Karpas-422 (cell line): ENCODE results near the gene ENO4. TPM values are rescaled to one million over a fixed set of nuclear protein-coding genes. Genes with fewer than 3 reads are reported as not detected.

Experiments
- DNase-seq: peaks from one replicate; pipeline ENCODE4 v3.0.0-alpha.2; 2015
- H2AFZ ChIP-seq: fragments of 200-600 bp; sonication (generic); 2 replicates; pipeline ENCODE4 v1.6.1; 2014; ENCODE audit warnings: antibody characterized with exemption, low read length, mixed read lengths
- H3K27ac ChIP-seq: fragments of 200-600 bp; sonication (generic); 2 replicates; pipeline ENCODE4 v1.5.1; 2014; ENCODE audit warnings: mild to moderate bottlenecking, low read length, moderate library complexity
- H3K27me3 ChIP-seq: fragments of 200-600 bp; sonication (generic); 2 replicates; pipeline ENCODE4 v1.6.1; 2014; ENCODE audit warnings: low read length, mixed read lengths
- H3K36me3 ChIP-seq: fragments of 200-600 bp; sonication (generic); 2 replicates; pipeline ENCODE4 v1.6.1; 2014; ENCODE audit warnings: low read length, mixed read lengths; ENCODE audit not compliant: insufficient read depth
- H3K4me1 ChIP-seq: fragments of 200-600 bp; sonication (generic); 2 replicates; pipeline ENCODE4 v1.6.1; 2014; ENCODE audit warnings: mild to moderate bottlenecking, low read length, mixed read lengths
- H3K4me2 ChIP-seq: fragments of 200-600 bp; sonication (generic); 2 replicates; pipeline ENCODE4 v1.6.1; 2014; ENCODE audit warnings: low read length, low read depth, mild to moderate bottlenecking; ENCODE audit not compliant: poor library complexity, severe bottlenecking
- H3K4me3 ChIP-seq: fragments of 200-600 bp; sonication (generic); 2 replicates; pipeline ENCODE4 v1.5.1; 2014; ENCODE audit warnings: mild to moderate bottlenecking, antibody characterized with exemption, low read length, mixed read lengths
- H3K79me2 ChIP-seq: fragments of 200-600 bp; sonication (generic); 2 replicates; pipeline ENCODE4 v1.6.1; 2014; ENCODE audit warnings: mild to moderate bottlenecking, low read length, mixed read lengths
- H3K9ac ChIP-seq: fragments of 200-600 bp; sonication (generic); 2 replicates; pipeline ENCODE4 v1.6.0; 2014; ENCODE audit warnings: low read length
- H3K9me2 ChIP-seq: fragments of 200-600 bp; sonication (generic), shearing (Covaris generic); replicated peaks from 2 replicates; pipeline ENCODE4 v1.6.0; 2014; ENCODE audit warnings: mild to moderate bottlenecking, low read length, moderate library complexity; ENCODE audit not compliant: insufficient read depth
- H3K9me3 ChIP-seq: fragments of 300-700, 200-600 bp; sonication (generic); 2 replicates; pipeline ENCODE4 v1.6.1; 2014; ENCODE audit warnings: low read length, mixed read lengths
- H4K20me1 ChIP-seq: fragments of 200-600 bp; sonication (generic); 2 replicates; pipeline ENCODE4 v1.6.1; 2014; ENCODE audit warnings: mild to moderate bottlenecking, antibody characterized with exemption, low read length, low read depth; ENCODE audit not compliant: insufficient read depth
- total RNA-seq: library from RNA; depleted of rRNA; stranded (reverse); fragments of >200 nt; shearing (Covaris generic); gene quantifications from 2 replicates; pipeline ENCODE4 v1.2.3, GENCODE V29; 2014; ENCODE audit warnings: low replicate concordance

The ENO4 gene
- total RNA-seq, 1 experiment from 2014 or later, result not detected

DNA sequence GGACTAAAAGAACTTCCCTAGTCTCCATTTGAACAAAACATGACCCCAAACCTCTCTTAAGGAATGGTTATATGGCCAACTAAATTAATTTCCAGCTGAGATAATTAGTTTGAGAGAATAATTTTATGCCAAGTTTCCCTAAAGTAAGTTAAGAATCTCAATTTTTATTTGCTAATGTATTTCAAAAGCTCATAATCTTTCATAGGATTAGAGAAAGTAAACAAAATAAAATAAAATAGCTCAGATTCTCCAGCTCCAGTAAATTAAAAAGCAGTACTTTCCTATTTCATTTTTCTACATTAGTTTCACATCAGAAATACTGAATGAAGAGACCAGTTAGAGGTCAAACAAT lies 44.4 kb downstream of the ENO4 start:
- Histone ChIP-seq H3K9me2 (no peaks in the 10 kb centered on the region), H3K27ac (no peak overlapping the region), H3K4me3 (no peak overlapping the region), H3K9ac (no peak overlapping the region), H3K36me3 (no peaks in the 10 kb centered on the region), H3K4me1 (no peaks in the 10 kb centered on the region), H4K20me1 (no peaks in the 10 kb centered on the region), H2AFZ (no peak overlapping the region), H3K79me2 (no peaks in the 10 kb centered on the region), H3K9me3 (no peaks in the 10 kb centered on the region), H3K4me2 (no peak overlapping the region), H3K27me3 (no peaks in the 10 kb centered on the region)
- no peak for DNase-seq

DNA sequence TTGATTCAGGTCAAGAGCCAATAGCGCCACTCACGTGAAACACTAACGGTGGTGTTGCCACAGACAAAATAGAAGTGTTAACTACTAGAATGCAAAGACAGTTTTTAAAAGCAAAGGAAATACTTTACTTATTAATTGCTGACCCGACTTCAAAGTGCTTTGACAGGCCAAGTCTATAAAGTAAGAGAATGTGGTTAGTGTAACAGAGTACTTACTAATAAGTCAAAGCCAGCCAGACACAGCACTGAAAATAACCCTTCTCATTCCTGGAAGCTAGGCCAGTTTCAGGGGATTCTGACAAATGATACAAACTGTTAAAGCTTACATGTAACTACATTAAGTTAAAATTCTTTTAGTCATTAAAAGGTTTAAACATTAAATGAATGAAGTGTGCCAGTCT lies 50.3 kb downstream of the ENO4 start:
- Histone ChIP-seq H3K27me3 (no peaks in the 10 kb centered on the region), H3K9me3 (no peaks in the 10 kb centered on the region), H3K9me2 (no peaks in the 10 kb centered on the region), H3K4me3 (no peak overlapping the region), H3K9ac (no peak overlapping the region), H3K4me2 (no peak overlapping the region), H3K36me3 (no peaks in the 10 kb centered on the region), H3K4me1 (no peaks in the 10 kb centered on the region), H2AFZ (no peak overlapping the region), H4K20me1 (no peaks in the 10 kb centered on the region), H3K27ac (no peak overlapping the region), H3K79me2 (no peaks in the 10 kb centered on the region)
- DNase-seq, result no peak

DNA sequence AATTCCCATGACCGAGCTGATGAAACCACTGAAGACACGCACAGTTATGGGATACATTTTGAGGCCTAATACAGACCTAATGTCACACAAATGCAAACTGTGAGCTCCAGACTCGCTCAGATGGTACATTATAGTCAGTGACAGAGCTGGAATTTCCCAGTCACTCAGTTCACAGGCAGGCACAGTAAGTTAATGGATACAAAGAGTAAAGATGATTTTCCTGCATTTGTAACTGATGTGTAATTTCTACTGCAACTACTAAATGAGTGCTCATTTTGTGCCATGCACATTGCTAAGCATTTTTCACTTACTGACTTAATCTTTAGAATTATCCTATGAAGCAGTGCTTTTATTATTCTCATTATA lies 56.5 kb downstream of the ENO4 start:
- Histone ChIP-seq H3K27ac (no peak overlapping the region), H3K4me2 (no peak overlapping the region), H3K79me2 (no peaks in the 10 kb centered on the region), H3K9ac (no peak overlapping the region), H3K4me3 (no peak overlapping the region), H4K20me1 (no peaks in the 10 kb centered on the region), H3K9me3 (no peaks in the 10 kb centered on the region), H3K27me3 (no peaks in the 10 kb centered on the region), H3K9me2 (no peaks in the 10 kb centered on the region), H2AFZ (no peak overlapping the region), H3K36me3 (no peaks in the 10 kb centered on the region), H3K4me1 (no peaks in the 10 kb centered on the region)
- no peak for DNase-seq

DNA sequence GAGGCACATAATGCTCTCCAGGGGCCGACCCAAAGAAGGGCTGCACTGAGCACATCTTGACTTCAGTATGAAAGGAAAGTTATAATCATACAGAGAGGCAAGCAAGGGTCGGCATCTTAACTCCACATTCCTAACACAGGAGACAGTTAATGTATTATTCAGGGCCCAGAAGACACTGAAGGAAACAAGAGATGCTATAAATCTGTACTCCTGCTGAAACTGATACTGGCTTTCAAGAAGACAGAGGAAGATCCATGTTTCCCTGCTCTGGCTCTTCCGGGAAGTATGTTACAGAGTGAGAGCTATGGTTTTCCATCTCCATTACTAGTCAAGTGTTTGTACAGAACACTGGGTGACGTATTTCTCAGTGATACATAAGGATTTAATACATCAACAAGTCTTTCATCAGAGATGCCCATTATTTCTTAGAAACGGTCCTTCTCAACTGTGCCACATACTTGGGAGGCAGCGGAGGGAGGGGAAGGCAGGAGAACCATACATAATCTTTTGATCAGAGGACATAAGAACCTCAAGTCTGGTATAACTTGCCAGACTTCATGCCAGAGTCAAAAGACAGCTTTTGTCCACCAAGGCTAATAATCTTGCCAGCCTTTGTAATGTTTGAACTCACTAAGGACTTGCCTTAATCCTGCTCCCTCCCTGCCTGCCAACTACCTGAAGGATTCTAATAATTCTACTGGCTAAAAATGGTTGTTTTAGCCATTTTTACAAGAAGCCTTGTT lies 58.1 kb downstream of the ENO4 start:
- Histone ChIP-seq H3K4me3 (no peak overlapping the region), H3K4me2 (no peak overlapping the region), H3K4me1 (no peaks in the 10 kb centered on the region), H4K20me1 (no peaks in the 10 kb centered on the region), H3K36me3 (no peaks in the 10 kb centered on the region), H3K27ac (no peak overlapping the region), H3K27me3 (no peaks in the 10 kb centered on the region), H3K9me3 (no peaks in the 10 kb centered on the region), H2AFZ (no peak overlapping the region), H3K79me2 (no peaks in the 10 kb centered on the region), H3K9ac (no peak overlapping the region), H3K9me2 (no peaks in the 10 kb centered on the region)
- no peak for DNase-seq

DNA sequence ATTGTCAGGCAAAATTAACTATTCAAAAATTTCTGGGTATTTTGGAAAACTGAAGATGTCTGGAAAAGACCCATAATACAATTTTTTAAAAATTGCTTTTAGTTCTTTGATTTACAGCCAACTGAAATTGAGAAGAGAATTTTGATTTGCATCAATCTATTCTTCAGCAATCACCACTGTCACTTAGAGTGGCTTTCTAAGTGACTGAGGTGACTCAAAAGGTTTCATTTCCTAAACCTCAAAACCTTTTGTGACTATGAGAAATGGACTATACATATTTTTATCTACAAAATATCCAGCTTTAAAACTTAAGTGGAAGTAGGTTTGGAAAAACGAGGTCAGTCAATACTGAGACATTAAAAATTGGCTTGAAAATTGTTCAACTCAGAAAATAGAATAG lies 60.0 kb downstream of the ENO4 start:
- Histone ChIP-seq H3K27me3 (no peaks in the 10 kb centered on the region), H3K27ac (no peak overlapping the region), H3K9ac (no peak overlapping the region), H3K4me2 (no peak overlapping the region), H3K79me2 (no peaks in the 10 kb centered on the region), H2AFZ (no peak overlapping the region), H4K20me1 (no peaks in the 10 kb centered on the region), H3K9me2 (no peaks in the 10 kb centered on the region), H3K4me3 (no peak overlapping the region), H3K36me3 (no peaks in the 10 kb centered on the region), H3K4me1 (no peaks in the 10 kb centered on the region), H3K9me3 (no peaks in the 10 kb centered on the region)
- DNase-seq, result no peak

DNA sequence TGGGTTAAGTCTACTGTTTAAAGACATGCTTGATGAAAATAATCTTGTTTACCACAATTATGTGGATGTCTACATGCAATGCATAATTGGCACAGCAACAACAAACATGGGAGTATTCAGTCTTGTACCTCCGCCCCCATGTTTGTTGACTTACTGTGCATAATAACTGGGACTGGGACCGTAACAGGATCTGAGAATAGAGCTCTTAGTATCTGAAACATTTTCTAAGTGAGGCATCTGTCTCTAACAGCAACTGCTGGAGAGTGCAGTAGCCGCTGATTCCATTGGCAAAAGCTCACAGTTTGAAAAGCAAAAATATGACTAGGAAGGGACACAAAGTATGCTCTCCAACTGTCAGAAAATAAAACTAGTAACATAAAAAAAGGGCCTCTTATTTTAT lies 61.6 kb downstream of the ENO4 start:
- no peaks in the 10 kb centered on the region for H3K9me3 ChIP-seq
- no peaks in the 10 kb centered on the region for H3K27me3 ChIP-seq
- no peak overlapping the region for H2AFZ ChIP-seq
- no peak overlapping the region for H3K9ac ChIP-seq
- no peaks in the 10 kb centered on the region for H3K9me2 ChIP-seq
- no peaks in the 10 kb centered on the region for H4K20me1 ChIP-seq
- no peak overlapping the region for H3K27ac ChIP-seq
- H3K4me3 ChIP-seq, result no peak overlapping the region
- H3K4me1 ChIP-seq, result no peaks in the 10 kb centered on the region
- H3K79me2 ChIP-seq, result no peaks in the 10 kb centered on the region
- H3K4me2 ChIP-seq, result no peak overlapping the region
- no peaks in the 10 kb centered on the region for H3K36me3 ChIP-seq
- DNase-seq, result no peak

DNA sequence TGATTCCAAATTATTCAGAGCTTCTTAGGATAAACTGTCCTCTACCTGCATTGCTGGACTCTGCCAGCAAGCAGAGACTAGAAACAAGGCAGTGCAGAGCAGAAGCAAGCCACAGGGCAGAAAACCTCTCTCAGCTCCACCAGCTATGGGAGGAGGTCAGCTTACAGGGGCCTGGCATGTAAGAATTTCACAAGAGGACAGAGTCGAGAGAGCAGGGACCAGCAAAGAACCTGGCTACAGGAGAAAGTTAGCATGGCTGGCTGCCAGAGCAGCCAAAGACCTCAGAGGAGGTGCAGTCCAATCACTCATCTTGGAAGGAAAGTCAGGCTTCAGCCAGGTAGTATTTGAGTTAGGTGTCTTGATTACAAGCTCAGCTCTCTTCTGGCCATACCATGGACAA lies 62.9 kb downstream of the ENO4 start:
- H3K4me1 ChIP-seq, result no peaks in the 10 kb centered on the region
- no peaks in the 10 kb centered on the region for H3K36me3 ChIP-seq
- H3K27me3 ChIP-seq, result no peaks in the 10 kb centered on the region
- H3K4me3 ChIP-seq, result no peak overlapping the region
- no peaks in the 10 kb centered on the region for H3K79me2 ChIP-seq
- no peak for DNase-seq
- no peaks in the 10 kb centered on the region for H3K9me2 ChIP-seq
- H3K27ac ChIP-seq, result no peak overlapping the region
- no peak overlapping the region for H2AFZ ChIP-seq
- H3K9ac ChIP-seq, result no peak overlapping the region
- H3K9me3 ChIP-seq, result no peaks in the 10 kb centered on the region
- H3K4me2 ChIP-seq, result no peak overlapping the region
- H4K20me1 ChIP-seq, result no peaks in the 10 kb centered on the region

DNA sequence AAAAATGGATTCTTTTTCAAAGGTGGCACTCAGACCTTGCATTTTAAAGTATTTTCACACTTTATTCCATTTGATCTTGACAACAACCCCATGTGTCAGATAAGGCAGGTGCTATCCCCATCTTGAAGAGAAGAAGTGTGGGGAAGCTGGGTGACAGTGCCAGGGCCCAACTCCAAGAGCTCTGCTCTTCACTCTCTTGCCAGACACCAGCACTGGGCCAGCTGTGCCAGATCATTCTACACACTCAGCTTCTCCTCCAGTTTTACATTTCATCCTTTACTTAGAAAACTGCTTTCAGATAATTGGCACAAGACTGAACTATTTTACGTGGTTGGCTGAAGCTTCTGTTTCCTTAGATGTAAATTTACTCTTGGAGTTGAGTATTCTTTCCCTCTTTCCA lies 64.4 kb downstream of the ENO4 start:
- H3K79me2 ChIP-seq, result no peaks in the 10 kb centered on the region
- no peaks in the 10 kb centered on the region for H3K27me3 ChIP-seq
- no peak for DNase-seq
- no peak overlapping the region for H3K4me3 ChIP-seq
- no peaks in the 10 kb centered on the region for H3K4me1 ChIP-seq
- no peaks in the 10 kb centered on the region for H3K9me3 ChIP-seq
- no peak overlapping the region for H3K4me2 ChIP-seq
- no peak overlapping the region for H3K9ac ChIP-seq
- H3K27ac ChIP-seq, result no peak overlapping the region
- H3K36me3 ChIP-seq, result no peaks in the 10 kb centered on the region
- H4K20me1 ChIP-seq, result no peaks in the 10 kb centered on the region
- H2AFZ ChIP-seq, result no peak overlapping the region
- H3K9me2 ChIP-seq, result no peaks in the 10 kb centered on the region

DNA sequence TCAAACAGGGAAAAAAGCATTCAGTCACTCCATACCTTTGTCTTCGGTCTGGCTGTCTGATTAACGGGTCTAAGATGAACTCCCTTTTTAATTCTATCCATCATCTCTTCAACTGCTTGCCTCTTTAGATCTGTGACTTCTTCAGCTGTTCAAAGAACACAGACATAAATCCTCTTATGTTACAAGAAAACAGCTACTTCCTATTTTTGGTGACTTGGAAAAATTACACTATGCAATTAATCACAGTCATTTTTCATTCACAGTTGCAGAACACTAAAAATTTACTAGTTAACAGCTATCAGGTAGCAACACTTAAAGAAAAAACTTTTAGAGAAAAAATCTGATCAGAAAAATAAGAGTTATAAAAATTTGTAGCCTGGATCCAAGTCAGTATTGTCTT lies 66.0 kb downstream of the ENO4 start:
- H3K9ac ChIP-seq, result no peak overlapping the region
- no peaks in the 10 kb centered on the region for H3K27me3 ChIP-seq
- no peaks in the 10 kb centered on the region for H3K79me2 ChIP-seq
- H3K4me2 ChIP-seq, result no peak overlapping the region
- H4K20me1 ChIP-seq, result no peaks in the 10 kb centered on the region
- no peaks in the 10 kb centered on the region for H3K36me3 ChIP-seq
- no peak overlapping the region for H3K27ac ChIP-seq
- no peaks in the 10 kb centered on the region for H3K9me3 ChIP-seq
- H3K4me1 ChIP-seq, result no peaks in the 10 kb centered on the region
- no peak overlapping the region for H2AFZ ChIP-seq
- DNase-seq, result no peak
- H3K4me3 ChIP-seq, result no peak overlapping the region
- no peaks in the 10 kb centered on the region for H3K9me2 ChIP-seq
